B cell (primary cell): ENCODE measurements around the gene MYLK2.

Source experiments
- CTCF ChIP-seq: fragments of 200-600 bp; IDR thresholded peaks from one replicate; pipeline ENCODE4 v1.8.0; 2022; ENCODE audit warnings: antibody characterized with exemption, mild to moderate bottlenecking
- EZH2 ChIP-seq: IDR thresholded peaks from 2 replicates; pipeline ENCODE4 v1.6.1; 2012; ENCODE audit warnings: borderline replicate concordance, low read depth, mild to moderate bottlenecking, moderate library complexity, low read length; ENCODE audit not compliant: insufficient read depth, poor library complexity, severe bottlenecking

DNA sequence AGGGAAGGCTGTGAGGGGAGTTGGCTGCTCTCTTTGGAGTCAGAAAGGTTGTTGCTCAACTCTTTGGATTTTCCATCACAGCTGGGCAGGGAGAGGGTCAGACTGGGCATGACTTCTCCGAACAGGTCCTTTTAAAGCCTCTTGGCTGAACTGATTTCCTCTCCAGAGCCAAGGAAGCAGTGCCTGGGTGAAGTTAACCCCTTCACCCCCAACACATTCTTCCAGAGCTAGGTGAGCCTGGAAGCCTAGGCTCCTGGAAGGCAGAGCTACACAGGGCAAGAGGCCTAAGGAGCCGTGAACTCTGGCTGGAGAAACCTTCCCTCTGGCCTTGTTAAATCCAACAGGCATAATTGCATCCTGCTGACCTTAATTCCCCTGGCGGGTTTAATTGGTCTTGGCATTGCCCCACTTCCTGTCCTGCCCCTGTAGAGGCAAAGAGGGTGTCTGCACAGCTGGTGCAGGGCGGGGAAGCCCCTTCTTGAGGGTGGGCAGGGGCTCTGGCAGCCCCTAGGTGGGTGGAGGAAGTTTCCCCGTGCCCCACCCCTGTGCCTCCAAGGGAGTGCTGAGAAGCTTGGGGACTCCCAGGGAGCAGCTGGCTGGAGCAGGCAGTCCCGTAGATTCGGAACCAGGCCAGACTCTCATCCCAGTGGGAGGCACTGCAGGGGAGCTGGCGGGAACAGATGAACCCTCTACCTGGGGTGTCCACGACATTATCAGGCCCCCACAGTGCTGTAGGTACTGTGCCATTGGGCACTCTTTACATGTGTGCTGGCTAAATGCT is 3.6 kb upstream of the MYLK2 start:
- TF ChIP-seq CTCF = no peak
- no peak for TF ChIP-seq EZH2
